Hematopoietic multipotent progenitor cell treated with erythropoietin and hydrocortisone succinate and interleukin-3 and kit ligand, for 15 days (in vitro differentiated cells): ENCODE data around the gene FRMD4A.

Source experiments
- DNase-seq: peaks from one replicate; pipeline ENCODE4 v3.0.0-alpha.2; 2015; ENCODE audit warnings: low spot score

FRMD4A gene

DNA sequence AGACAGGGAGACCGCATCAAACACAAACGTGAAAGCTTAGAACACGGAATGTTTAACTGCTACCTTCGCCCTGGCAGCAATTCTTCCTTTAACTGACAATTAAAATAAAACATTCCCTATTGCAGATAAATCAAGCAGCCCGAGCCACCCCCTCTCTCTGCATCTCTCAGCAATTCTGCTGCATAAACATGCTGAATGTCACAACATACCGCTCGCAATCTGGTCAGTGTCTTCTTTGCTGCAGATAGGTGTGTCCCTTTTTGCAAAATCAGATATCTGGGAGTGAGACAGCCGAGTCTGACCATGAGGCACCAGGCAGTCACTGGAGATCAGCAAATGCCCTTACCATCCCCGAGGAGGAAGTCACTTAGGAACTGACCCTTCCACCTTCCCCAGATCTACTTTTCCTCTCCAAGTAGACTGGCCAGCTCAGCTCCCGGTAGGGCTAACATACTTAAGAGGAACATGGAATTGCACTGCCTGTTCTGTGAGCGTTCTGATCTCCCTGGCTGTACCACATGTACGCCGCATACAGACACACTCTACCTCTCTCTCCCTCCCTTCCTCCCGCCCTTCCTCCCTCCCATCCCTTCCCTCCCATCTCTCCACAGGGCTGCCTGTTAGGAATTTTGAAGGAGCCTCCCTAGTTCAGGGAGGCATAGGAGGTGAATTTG, at the start of gene FRMD4A:
TSS of gene FRMD4A (minus strand) at position 537 of the 674 bp plus-strand sequence.
- DNase-seq = no peak

DNA sequence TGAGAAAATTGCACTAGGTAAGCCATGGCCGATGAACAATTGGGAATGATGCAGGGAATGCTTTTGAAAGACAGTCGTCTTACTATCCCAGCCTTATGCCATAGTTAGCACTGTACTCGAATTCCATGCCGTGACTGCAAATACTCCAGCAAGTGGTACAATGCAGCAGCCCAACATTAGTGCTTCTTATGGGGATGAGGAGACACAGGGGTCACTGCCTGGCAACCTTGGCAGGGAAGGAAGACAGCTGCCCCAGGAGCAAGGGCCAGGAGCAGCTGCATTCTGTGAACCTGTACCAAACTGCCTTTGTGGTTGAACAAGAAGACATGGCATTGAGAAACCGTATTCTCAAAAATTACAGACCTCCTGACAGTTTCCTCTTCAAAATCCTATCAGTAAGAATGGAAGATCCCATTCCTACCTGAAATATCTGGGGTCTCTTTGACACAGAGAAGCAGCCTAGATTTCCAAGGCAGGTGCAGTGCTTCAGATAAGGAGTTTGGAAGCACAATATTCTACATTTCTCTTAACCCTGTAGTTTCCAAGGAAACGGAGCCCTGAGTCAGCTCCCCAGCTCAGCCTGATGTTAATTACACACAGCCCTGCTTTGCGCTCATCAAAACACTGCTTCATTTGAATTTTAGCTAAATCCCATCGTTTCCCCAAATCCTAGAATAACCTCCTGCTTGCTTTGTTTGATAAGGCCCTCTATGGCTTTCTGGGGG, 49.0 kb upstream of the FRMD4A start:
- no peak for DNase-seq

DNA sequence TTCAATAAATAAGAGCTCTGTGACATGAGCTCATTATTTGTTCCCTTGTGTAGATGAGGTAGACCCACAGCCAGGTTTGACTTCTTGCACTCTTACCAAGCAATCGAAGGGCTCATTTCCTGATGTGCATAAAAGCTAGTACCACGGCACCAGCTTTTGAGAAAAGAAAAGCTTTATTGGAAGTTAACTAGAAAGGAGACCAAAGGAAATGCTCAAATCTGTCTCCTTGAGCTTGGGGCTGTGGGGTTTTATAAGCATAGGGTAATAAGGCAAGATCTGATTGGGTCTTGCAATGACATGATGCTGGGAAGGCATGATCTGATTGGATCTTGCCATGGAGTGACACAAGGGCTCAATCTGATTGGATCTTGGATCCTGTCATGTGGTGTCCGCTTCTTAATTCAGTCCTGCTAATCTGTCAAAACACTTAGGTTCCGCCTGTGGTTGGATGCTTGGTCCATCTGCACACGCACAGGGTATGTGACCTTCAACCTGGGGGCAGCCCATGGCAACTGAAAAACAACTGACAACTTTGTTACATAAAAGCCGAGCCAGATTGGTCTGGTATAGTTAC, 47.8 kb upstream of the FRMD4A start:
- DNase-seq = no peak

DNA sequence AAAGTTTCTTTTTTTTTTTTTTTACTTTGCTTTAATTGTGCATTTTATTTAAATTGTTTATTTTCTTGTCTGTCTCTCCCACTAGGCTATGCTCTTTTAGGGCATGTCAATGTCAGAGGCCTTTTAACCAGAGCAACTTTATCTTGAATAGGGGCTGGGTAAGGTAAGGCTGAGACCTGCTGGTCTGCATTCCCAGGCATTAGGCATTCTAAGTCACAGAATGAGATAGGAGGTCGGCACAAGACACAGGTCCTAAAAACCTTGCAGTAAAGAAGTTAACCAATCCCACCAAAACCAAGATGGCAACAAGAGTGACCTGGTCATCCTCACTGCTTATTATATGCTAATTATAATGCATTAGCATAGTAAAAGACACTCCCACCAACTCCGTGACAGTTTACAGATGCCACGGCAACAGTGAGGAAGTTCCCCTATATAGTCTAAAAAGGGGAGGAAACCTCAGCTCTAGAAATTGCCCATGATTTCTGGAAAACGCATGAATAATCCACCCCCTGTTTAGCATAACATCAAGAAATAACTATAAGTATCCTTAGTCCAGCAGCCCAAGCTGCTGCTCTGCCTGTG, 47.0 kb upstream of the FRMD4A start:
- no peak for DNase-seq

DNA sequence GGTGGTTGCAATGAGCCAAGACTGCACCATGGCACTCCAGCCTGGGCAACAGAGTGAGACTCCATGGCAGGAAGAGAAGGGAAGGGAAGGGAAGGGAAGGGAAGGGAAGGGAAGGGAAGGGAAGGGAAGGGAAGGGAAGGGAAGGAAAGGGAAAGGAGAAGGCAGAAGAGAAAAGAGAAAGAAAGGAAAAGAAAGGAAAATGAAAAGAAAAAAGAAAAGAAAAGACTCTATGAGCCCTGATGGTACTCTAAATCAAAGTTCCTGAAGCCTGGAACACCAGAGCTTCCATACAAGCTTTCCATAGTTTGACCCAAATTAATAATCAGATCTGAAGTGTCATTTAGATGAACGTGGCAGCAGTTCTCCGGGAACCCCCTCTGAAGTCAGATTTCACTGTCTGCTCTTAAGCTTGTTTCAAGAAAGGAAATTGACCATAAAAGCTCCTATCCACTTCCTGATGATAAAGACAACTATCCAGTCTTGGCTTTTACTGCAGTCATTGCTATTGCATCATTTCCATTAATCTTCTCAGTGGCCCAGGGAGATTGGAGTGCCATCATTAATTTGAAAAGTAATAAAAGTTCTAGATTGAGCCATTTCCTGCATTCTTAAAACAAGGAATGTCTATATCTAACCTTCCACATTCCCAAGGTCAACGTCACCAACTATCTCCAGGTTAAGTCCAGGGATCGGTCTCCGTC, 44.2 kb upstream of the FRMD4A start:
- DNase-seq = no peak

DNA sequence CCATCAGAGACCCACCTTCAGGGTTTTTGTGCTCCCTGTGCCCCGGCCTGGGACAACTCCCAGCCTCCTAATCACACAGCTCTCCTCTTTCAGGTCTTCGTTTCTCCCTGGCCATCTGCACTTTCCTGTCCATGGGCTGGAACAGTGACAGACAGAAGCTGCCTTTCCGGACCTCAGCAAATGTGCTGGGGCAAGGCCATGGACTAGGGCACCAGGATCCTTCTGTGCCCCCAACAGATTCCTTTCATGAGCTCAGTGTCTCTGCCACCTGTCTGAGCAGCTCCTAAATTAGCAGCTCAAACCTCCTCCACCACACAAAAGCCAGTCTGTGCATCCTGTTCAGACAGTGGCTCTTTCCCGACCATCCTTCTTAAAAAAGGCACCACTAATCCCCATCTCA, 41.9 kb upstream of the FRMD4A start:
- no peak for DNase-seq

DNA sequence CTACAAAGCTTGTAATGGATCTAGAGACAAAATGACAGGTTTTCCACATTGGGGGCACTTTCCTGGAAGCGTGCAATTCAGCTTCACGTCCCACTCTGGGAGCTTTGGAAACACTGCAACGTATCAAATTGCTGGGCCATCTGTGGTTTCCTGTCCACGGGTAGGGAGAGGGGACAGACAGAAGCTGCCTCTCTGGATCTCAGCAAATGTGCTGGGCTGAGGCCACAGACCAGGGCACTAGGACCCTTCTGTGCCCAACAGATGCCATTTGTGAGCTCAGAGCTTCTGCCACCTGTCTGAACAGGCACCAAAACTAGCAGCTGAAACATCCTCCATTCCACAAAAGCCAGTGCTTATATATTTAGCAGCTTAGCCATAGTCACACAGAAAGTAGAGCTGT, 40.9 kb upstream of the FRMD4A start:
- no peak for DNase-seq

DNA sequence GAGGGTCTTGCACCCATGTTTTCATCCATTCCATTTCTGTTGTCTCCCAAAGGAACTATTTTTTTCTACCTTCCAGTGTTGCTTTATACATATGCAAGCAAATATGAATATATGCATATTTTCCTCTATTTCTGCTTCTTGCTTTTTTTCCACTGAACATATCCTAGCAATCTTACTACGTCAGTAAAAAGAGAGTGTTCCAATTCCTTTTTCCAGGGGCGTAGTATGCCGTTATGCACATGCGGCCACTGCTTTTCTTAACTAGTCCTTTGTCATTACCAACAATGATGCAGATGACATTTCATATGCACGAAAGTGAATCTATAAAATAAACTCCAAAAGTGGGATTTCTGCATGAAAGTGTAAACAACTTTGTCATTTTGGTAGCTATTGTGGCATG, 40.2 kb upstream of the FRMD4A start:
- no peak for DNase-seq

DNA sequence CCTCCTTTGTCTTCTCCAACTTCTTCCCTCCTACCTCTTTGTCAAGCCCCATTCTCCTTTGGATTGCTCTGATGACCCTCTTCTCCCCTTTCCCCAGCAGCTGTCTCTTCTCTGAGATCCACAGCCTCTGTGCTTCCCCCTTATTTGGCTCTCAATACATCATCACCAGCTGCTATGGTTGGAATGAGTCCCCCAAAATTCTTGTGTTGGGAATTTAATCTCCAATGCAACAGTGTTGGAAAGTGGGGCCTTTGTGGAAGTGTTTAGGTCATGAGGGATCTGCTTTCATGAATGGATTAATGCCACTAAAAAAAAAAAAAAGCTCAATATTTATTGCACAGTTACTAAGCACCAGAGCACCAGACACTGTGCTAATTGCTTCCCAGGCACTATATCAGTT, 39.2 kb upstream of the FRMD4A start:
- DNase-seq = no peak

DNA sequence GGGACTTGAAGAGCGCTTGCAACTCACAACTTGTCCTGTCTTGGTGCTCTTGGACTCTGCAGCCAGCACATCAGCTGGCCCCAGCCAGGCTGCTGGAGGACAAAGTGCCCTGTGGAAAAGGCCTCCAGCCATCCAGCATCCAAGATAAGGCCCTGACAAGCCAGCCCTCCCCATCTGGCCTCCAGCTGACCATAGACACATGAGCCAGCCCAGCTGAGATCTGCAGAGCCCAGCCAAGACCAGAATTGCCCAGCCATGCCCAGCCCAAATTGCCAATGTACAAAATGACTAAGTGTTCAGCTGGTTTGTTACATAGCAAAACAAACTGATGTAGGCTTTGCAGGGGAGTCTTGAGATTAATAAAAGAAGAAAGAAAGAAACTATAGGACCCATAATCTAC, 36.0 kb upstream of the FRMD4A start:
- DNase-seq = no peak

DNA sequence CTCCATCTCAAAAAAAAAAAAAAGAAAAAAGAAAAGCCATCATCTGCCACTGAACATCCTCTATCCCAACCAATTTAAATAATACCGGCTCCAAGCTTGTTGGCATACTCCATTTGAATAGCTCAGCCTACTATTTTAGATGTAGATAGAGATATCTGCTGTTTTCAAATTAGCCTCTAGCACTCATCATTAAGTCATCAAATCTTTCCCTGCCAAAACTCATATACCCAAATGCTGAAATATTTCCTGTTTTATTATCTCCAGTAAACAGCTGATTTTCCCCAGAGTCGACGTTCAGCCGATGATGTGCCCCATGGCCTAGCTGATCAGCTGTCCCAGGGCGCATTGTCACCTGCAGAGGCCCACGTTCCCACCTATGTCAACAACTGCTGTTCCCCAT, 34.5 kb upstream of the FRMD4A start:
- DNase-seq = no peak

DNA sequence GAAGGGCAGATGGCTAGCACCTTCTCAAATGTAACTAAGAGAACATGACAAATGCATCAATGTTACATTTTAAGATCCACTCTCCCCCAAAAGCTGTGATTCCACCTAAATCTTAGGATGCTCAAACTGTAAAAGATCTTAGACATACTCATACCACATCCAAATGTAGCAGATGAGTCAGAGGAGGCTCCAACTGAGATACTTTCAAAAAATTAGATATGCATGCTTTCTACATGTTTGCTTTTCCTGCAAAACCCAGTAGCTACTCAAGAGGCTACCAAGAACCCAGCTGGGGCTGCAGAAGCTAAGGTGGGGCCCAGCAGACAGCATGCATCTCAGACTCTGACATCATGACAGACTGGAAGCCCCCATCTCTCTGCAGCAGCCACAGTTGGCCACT, 31.4 kb upstream of the FRMD4A start:
- DNase-seq = no peak

DNA sequence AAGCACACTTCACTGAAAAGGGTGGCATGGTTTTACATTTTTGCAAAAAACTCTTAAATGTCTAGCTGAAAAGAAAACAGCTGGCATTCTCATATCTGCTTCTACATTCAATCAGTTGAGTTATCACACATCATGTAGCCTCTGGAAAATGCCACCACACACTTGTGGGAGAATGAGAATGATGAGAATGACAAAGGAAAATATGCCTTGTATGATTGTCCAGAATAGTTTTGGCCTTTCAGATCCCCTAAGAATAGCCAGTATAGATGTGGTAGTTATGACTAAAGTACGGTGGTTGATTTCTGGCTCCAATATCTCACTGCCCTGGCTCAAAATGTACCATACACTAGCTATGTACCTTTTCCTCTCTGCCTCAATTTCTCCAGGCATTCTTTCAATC, 30.2 kb upstream of the FRMD4A start:
- DNase-seq = no peak

DNA sequence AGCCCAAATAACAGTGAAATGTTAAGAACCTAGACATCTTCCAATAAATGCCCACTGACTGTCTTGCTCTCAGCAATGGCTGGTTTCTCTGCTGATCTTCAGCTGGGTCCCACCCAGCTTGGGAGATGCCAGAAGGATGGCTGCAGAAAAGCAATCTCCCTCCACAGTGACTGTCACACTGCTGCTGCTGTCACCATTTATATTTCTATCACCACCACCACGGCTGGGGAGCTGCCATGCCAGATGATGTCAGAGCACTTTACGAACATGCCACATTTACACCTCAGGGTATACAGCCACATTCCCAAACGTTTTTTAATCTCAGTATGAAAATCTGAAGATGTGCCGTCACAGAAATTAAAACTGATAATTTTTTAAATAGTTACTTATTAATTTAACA, 29.8 kb upstream of the FRMD4A start:
- no peak for DNase-seq

DNA sequence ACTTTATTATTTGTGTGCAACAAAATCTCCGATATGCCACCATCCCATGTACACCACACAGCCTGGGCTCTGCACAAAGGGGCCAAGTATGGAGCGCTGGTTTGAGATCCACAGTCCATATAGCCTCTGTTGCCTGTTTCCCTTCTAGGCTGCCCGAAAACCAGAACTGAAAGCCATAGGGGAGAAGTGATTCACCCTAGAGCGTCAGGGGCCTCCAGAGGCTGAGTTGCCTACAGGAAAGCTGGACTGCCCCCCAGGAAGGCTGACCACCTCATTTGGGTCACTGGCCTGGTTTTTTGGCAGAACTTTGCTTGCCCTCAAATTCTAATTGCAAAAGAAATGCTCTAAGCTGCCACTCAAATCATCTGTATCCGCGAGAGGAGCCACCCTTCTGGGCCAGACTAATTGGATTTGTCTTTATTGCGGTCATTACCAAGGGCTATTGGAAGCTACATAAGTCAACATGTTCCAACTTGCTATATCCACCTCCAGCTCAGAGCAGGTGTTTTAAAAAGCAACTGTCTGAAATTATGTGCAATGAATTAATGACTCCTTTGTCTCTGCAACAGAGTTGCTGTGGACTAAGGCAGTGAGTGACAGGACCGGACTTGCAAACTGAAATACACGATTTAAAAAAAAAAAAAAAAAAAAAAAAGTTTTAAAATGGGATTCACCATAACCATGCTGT, 28.3 kb upstream of the FRMD4A start:
- DNase-seq = no peak

DNA sequence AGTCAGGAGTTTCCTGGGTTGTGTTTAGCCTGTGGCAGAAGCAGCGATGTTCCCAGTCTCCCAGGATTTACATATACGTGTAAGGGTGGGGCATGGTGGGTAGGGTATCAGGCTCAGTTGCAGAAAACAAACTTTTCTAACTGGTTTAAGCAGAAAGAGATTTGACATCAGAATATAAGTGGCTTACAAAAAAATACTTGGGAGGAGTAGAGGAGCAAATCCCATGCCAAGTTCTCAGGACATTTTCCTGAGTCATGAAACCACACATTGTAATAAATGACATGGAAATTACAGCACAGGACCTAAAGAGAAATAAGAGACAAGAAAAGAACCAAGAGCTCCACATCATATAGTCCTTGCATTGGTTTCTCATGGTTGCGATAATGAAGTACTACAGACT, 26.2 kb upstream of the FRMD4A start:
- no peak for DNase-seq

DNA sequence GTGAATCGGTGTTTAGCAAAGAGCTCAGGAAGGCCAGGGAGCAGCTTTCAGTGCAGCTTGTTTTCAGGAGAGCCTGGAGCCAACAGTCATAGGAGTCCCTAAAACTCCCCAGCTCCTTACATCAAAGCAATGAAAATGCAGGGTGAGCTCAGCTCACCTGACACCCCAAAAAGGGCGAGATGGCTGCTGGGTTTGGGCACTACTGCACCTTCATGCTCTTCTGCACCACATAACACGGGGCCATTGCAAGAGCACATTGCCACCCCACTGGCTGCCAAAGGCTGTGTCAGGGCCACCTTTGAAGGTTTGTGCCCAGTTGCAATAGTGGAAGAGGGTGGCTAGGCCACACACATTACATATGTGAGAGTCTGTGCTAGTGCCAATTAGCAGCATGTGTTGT, 25.0 kb upstream of the FRMD4A start:
- no peak for DNase-seq

DNA sequence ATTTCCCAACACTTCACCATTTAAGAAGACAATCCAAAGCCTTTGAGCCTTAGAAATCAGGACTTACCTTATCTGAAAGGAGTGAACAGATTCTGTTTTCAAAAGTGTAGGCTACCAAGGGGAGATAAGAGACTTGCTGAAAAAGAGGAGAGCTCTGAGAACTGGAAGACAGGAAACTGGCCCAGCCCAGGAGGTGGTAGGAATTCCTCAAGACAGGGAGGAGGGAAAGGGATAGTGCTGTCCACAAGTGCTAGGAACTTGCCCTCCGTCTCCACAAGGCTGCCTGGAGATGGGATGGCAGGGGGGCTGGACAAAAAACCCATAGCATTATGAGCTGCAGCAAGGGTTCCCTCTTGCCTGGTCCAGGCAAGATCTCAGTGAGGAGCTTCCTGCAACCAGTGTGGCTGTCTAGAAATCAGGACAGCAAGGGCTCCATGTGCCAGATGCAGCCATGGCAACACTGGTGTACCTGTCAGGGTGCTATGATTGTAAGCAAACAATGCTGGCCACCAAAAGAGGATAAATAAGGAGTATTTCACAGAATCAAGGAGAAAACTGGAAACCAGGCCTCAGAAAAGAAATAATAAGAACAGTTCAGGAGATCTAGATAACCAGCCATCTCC, 22.7 kb upstream of the FRMD4A start:
- DNase-seq = no peak

DNA sequence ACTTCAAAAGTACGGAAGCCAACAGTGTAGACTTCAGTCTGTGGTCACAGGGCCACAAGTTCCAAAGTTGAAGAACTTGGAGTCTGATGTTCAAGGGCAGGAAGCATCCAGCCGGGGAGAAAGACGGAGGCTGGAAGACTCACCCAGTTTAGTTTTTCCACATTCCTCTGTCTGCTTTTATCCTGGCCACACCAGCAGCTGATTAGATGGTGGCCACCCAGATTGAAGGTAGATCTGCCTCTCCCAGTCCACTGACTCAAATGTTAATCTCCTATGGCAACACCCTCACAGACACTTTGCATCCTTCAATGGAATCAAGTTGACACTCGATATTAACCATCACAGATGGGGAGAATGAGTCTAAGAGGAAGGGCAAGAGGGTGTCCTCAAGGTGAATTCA, 19.3 kb upstream of the FRMD4A start:
- no peak for DNase-seq

DNA sequence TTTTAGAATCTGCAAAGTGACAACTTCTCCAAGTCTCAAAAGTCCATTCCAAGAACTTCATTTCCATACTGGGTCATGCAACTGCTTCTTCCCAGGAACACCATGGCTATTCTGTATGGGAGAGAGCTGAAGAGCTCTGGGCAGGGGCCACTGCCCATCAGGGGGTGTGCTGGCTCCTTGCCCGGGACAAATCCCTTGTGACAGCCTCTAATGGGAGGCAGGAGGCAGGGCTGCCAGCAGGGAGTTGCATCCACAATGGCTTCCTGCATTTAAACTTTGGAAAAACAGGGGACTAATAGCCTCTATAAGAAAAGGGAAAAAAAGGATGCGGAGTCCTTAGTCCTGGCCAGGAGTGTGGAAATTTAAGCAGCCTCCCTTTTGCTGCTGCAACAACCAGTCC, 18.4 kb upstream of the FRMD4A start:
- DNase-seq = no peak

DNA sequence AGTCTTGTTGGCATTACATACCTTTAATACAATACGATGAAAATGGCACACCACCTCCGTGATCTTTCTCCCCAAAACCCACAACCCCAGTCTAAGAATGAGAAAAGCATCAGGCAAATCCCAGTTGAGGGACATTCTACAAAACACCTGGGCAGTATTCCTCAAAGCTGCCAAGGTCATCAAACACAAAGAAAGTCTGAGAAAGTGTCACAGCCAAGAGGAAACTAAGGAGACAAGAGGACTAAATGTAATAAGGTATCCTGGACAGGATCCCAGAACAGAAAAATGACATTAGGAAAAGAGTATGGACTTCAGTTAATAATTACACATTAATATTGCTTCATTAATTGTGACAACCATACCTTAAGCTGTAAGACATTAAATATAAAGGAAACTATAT, 14.5 kb upstream of the FRMD4A start:
- no peak for DNase-seq
